Heart left ventricle (tissue), 16 donors: ENCODE data around the gene WDFY3. TPM values are rescaled to one million over a fixed set of nuclear protein-coding genes. Genes with fewer than 3 reads are reported as not detected.
"Not testable (repeated sequence)": the region's sequence is repeated elsewhere in the genome, so short reads cannot be mapped to it uniquely, and the experiment has no call there.

Experiments
- ATAC-seq, 4 donors: fragments of 200-7000 bp; cut with Tn5 transposase; one replicate each; pipeline ENCODE4 v1.9.1; 2020 to 2022; ENCODE audit warnings: moderate library complexity in 4 of 4, mild to moderate bottlenecking in 3 of 4, moderate number of reproducible peaks in 1 of 4
- DNase-seq, 5 donors: peaks; one replicate each; pipeline ENCODE4 v3.0.0-alpha.2; 2020
- H3K27ac ChIP-seq, 12 donors: fragments of 200-600 bp; sonication (generic) in 4 of 12; one replicate each; pipeline versions ENCODE4 v1.5.0 to v1.8.0; 2016 to 2022; ENCODE audit warnings: mild to moderate bottlenecking in 2 of 12
- H3K27me3 ChIP-seq, 9 donors: fragments of 200-600 bp; sonication (generic) in 2 of 9; one replicate each; pipeline versions ENCODE4 v1.5.1 to v1.8.0; 2016 to 2022; ENCODE audit warnings: mild to moderate bottlenecking in 3 of 9
- H3K36me3 ChIP-seq, 9 donors: fragments of 200-600 bp; sonication (generic) in 2 of 9; one replicate each; pipeline versions ENCODE4 v1.5.0 to v1.8.0; 2018 to 2022; ENCODE audit warnings: mild to moderate bottlenecking in 2 of 9
- H3K4me1 ChIP-seq, 12 donors: fragments of 200-600 bp; sonication (generic) in 4 of 12; one replicate each; pipeline versions ENCODE4 v1.5.0 to v1.8.0; 2016 to 2022; ENCODE audit warnings: mild to moderate bottlenecking in 3 of 12
- H3K4me3 ChIP-seq, 12 donors: fragments of 200-600 bp; sonication (generic) in 4 of 12; one replicate each; pipeline versions ENCODE4 v1.5.0 to v1.8.0; 2017 to 2022; ENCODE audit warnings: mild to moderate bottlenecking in 9 of 12, moderate library complexity in 4 of 12
- H3K9me3 ChIP-seq, 12 donors: fragments of 200-600 bp; sonication (generic) in 4 of 12; one replicate each; pipeline versions ENCODE4 v1.5.0 to v1.8.0; 2016 to 2022; ENCODE audit warnings: mild to moderate bottlenecking in 1 of 12
- POLR2A ChIP-seq, 2 donors: fragments of 450-650 bp; IDR thresholded peaks; one replicate each; pipeline ENCODE4 v1.6.1; 2017; ENCODE audit warnings: antibody characterized with exemption in 2 of 2, mild to moderate bottlenecking in 2 of 2, moderate library complexity in 2 of 2
- WGBS, 4 donors: extraction: QIAGEN DNeasy Blood & Tissue Kit in 2 of 4; methylation state at CpG; one replicate each; pipeline versions ENCODE4 v1.1.5 to v1.1.7; 2013 to 2018; 5-methylcytosine and 5-hydroxymethylcytosine counted together
- intact Hi-C, 10 donors: fragments of 100-400 bp; cut with DNase I; formaldehyde crosslinking; loops; one replicate each; pipeline versions ENCODE4 v1.11.1 to v1.14.2; 2022
- polyA plus RNA-seq, 2 donors: library from polyadenylated mRNA; stranded (reverse); fragments of 200-250 nt; gene quantifications; one replicate each; pipeline ENCODE4 v1.2.3, GENCODE V29; 2013
- total RNA-seq, 9 donors: library from RNA; depleted of rRNA in 2 of 9; stranded (reverse); fragments of >200 nt in 2 of 9; fragmentation: NEBNext Ultra II Directional in 3 of 9; extraction: Animal tissue kit (Norgen Biotek cat#: 25700) in 3 of 9; gene quantifications; one replicate each; pipeline versions ENCODE4 v1.1.0 to v1.2.4, GENCODE V29; 2016 to 2023
- TF ChIP-seq, protein P1 (sequence below), 12 donors: fragments of 200-600 bp; sonication (generic) in 4 of 12; IDR thresholded peaks; one replicate each; pipeline versions ENCODE4 v1.5.0 to v1.8.0; 2018 to 2022; ENCODE audit warnings: antibody characterized with exemption in 12 of 12, mild to moderate bottlenecking in 5 of 12
- donor health status: ischemic (EF 13 %, LVEDD 7.1; RV severe dilation, severe dysfunction).
- donor health status: healthy with polysubstance abuse.
- donor health status: DM: no; HTN: yes; CAD: no.
- donor health status: DM: no; HTN: no; CAD: no.
- donor health status: ischemic (EF 25% LVEDD 6.9; RV normal size, moderate dysfunction).
- donor health status: ischemic (EF 25% LVEDD 5.7; RV mildly dilated, moderate dysfunction).
- donor health status: healthy.
- donor health status: DM: yes; HTN: yes; CAD: no.
- donor health status: ischemic (EF 35%, LVEDD 5.7; RV mildly dilated, moderate dysfunction).
- donor health status: nonischemic (EF 11% LVEDD 7.7; RV severe dilation, severe dysfunction).
- donor health status: DM: yes; HTN: yes; CAD: no.
- donor health status: PGD.
- donor health status: ischemic (EF 29% LVEDD 5.4; RV normal size, mild dysfunction).
- donor health status: nonischemic (EF 23%, LVEDD 6.1; RV moderate dilation, normal function).

The WDFY3 gene
- total and polyA plus RNA-seq, 11 donors = 5.0 to 103 (median 40.4) TPM

GRCh38 chr4:84685105-84685504 is 281.4 kb downstream of the WDFY3 start:
- H3K27me3 ChIP-seq = no peaks in the 10 kb centered on the region
- H3K4me3 ChIP-seq = no peak overlapping the region
- intact Hi-C loops = no loop called here
- H3K36me3 ChIP-seq = peaks cover 0 to 100% (median 96%) of the 10 kb centered on the region in 9 donors
- no peak overlapping the region for H3K27ac ChIP-seq
- no peaks in the 10 kb centered on the region for H3K9me3 ChIP-seq
- WGBS, 4 donors = 86 to 100% (median 90%) methylated on average over 1 of the region's 1 CpG
- ATAC-seq = no peak
- H3K4me1 ChIP-seq = peaks cover 5 to 37% (median 16%) of the 10 kb centered on the region in 12 donors
- TF ChIP-seq, protein P1, sequence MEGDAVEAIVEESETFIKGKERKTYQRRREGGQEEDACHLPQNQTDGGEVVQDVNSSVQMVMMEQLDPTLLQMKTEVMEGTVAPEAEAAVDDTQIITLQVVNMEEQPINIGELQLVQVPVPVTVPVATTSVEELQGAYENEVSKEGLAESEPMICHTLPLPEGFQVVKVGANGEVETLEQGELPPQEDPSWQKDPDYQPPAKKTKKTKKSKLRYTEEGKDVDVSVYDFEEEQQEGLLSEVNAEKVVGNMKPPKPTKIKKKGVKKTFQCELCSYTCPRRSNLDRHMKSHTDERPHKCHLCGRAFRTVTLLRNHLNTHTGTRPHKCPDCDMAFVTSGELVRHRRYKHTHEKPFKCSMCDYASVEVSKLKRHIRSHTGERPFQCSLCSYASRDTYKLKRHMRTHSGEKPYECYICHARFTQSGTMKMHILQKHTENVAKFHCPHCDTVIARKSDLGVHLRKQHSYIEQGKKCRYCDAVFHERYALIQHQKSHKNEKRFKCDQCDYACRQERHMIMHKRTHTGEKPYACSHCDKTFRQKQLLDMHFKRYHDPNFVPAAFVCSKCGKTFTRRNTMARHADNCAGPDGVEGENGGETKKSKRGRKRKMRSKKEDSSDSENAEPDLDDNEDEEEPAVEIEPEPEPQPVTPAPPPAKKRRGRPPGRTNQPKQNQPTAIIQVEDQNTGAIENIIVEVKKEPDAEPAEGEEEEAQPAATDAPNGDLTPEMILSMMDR (IDR thresholded peaks at IDR 0.05) = no peak
- TF ChIP-seq POLR2A (IDR thresholded peaks at IDR 0.05) = no peak
- DNase-seq = no peak

DNA sequence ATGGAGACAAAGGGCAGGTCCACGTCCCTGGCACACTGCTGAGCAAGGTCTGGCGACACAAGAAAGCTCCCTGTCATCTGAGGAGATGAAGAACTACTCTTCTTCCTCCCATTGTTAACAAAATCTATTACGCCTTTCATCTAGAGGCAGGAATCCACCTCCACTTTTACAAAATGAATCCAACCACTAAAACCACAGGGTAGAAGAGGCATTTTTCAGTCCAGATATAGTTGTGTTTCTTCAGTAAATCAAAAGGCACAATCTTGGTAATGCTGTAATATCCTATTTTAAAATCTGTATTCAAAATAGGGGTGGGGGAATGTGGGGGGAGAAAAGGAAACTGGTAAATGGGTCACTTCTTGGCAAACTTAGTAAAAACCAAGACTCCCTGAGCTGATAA is 282.1 kb downstream of the WDFY3 start:
- Histone ChIP-seq H3K36me3 (peaks cover 0 to 100% (median 96%) of the 10 kb centered on the region in 9 donors), H3K27ac (no peak overlapping the region), H3K4me1 (peaks cover 5 to 34% (median 16%) of the 10 kb centered on the region in 12 donors), H3K9me3 (no peaks in the 10 kb centered on the region), H3K27me3 (no peaks in the 10 kb centered on the region), H3K4me3 (no peak overlapping the region)
- TF ChIP-seq, protein P1 (IDR thresholded peaks at IDR 0.05) = no peak
- TF ChIP-seq POLR2A (IDR thresholded peaks at IDR 0.05) = no peak
- DNase-seq = no peak
- intact Hi-C loops = no loop called here
- ATAC-seq = no peak
- 87 to 95% (median 94%) methylated on average over 3 of the region's 3 CpGs for WGBS, 4 donors

DNA sequence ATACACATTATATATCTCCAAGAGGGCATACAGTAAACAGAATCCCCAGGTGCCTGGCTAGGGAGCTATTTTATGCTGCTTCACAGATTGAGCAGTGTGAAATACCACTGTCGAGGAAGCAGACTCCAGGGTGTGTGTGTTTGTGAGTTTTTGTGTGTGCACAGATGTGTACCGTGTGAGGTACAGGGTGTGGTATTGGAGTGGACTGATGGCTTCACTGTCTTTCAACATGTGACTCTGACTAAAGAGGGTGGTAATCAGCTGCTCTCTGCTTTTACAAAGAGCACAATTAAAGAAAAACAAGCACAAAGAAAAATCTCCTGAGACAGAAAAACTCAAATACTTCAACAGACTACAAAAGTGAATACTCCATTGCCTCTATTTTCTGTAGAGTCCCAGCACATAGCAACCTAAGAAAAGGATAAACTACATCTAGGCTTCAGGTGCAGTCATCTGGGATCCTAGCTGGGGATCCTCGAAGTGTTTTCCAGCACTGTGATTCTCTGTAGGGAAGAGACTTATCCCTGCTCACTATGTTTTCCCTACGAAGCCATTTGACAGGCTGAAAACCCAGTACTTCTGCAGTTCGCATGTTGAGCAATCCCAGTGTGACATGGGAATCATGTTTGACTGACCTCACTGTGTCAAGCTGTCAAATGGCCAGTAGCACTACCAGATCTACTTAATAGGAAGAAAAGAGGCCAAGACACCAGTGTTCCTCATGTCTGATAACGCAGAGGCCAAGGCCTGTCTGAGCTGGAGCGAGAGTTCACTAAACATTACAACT is 283.2 kb downstream of the WDFY3 start:
- DNase-seq (no peak), ATAC-seq (peak in 3 of 4 donors; percentile 15 to 37 (median 15))
- TF ChIP-seq, protein P1 (IDR thresholded peaks at IDR 0.05) = no peak
- no peak for TF ChIP-seq POLR2A (IDR thresholded peaks at IDR 0.05)
- Histone ChIP-seq H3K4me1 (peaks cover 5 to 33% (median 16%) of the 10 kb centered on the region in 12 donors), H3K27ac (peak overlapping the region in 5 of 12 donors; percentile 29 to 76 (median 65)), H3K9me3 (no peaks in the 10 kb centered on the region), H3K27me3 (no peaks in the 10 kb centered on the region), H3K4me3 (no peak overlapping the region), H3K36me3 (peaks cover 0 to 100% (median 96%) of the 10 kb centered on the region in 9 donors)
- intact Hi-C loops = no loop called here
- 77 to 80% (median 79%) methylated on average over 7 of the region's 7 CpGs for WGBS, 4 donors

DNA sequence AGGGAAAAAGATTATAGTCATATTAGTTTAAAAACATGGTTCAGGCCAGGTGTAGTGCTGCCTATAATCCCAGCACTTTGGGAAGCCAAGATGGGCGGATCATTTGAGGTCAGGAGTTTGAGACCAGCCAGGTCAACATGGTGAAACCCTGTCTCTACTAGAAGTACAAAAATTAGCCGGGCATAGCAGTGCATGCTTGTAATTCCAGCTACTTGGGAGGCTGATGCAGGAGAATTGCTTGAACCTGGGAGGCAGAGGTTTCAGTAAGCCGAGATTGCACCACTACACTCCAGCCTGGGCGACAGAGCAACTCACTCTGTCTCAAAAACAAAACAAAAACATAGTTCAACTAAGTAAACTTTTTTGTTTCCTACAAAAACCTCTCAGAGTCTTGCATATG is 283.8 kb downstream of the WDFY3 start:
- peaks cover 0 to 100% (median 96%) of the 10 kb centered on the region in 9 donors for H3K36me3 ChIP-seq
- ATAC-seq, H3K27me3 ChIP-seq, DNase-seq, H3K9me3 ChIP-seq, intact Hi-C loops, H3K4me3 ChIP-seq: not testable (repeated sequence)
- H3K27ac ChIP-seq = peak overlapping the region in 7 of 12 donors; percentile 29 to 76 (median 58)
- H3K4me1 ChIP-seq = peaks cover 5 to 33% (median 16%) of the 10 kb centered on the region in 12 donors
- 78 to 87% (median 83%) methylated on average over 4 of the region's 4 CpGs for WGBS, 4 donors
